Measurements from ENCODE around the gene ZBTB20. TPM values are rescaled to one million over a fixed set of nuclear protein-coding genes. Genes with fewer than 3 reads are reported as not detected.

Gene ZBTB20
- total and polyA plus RNA-seq, 7 donors, result under 0.01 to 113 (median 58.6) TPM

DNA sequence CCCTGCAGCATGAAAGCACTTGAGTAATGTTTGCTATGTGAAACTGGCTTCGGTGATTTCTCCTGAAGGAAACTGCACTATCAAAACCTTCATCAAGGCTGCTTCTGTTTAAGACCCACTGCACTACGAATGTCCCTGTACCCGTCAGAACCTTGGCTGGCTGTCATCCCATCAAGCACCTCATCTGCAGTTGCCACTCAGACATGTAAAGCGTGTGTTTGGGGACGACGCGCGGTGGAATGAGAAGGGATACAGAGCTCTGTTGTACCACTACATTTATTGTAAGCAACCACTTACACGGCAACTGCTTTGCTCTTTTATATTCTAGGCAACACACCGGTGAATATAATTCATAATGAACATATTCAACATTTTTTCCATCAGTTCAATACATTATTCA, 705.7 kb downstream of the ZBTB20 start:
- H3K36me3 ChIP-seq, result no peaks in the 10 kb centered on the region
- H3K27me3 ChIP-seq, result no peaks in the 10 kb centered on the region
- TF ChIP-seq, protein P1, sequence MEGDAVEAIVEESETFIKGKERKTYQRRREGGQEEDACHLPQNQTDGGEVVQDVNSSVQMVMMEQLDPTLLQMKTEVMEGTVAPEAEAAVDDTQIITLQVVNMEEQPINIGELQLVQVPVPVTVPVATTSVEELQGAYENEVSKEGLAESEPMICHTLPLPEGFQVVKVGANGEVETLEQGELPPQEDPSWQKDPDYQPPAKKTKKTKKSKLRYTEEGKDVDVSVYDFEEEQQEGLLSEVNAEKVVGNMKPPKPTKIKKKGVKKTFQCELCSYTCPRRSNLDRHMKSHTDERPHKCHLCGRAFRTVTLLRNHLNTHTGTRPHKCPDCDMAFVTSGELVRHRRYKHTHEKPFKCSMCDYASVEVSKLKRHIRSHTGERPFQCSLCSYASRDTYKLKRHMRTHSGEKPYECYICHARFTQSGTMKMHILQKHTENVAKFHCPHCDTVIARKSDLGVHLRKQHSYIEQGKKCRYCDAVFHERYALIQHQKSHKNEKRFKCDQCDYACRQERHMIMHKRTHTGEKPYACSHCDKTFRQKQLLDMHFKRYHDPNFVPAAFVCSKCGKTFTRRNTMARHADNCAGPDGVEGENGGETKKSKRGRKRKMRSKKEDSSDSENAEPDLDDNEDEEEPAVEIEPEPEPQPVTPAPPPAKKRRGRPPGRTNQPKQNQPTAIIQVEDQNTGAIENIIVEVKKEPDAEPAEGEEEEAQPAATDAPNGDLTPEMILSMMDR (IDR thresholded peaks at IDR 0.05), result no peak
- TF ChIP-seq EP300 (IDR thresholded peaks at IDR 0.05) (no peak), POLR2A (IDR thresholded peaks at IDR 0.05) (no peak), POLR2AphosphoS5 (IDR thresholded peaks at IDR 0.05) (no peak)
- peaks cover 0 to 43% (median 29%) of the 10 kb centered on the region in 4 donors for H3K4me1 ChIP-seq
- H3K9me3 ChIP-seq, result no peaks in the 10 kb centered on the region
- no peak for DNase-seq
- intact Hi-C loops (cut with DNase I), result no loop called here
- no peak overlapping the region for H3K4me3 ChIP-seq
- 94 to 97% methylated on average over 10 of the region's 10 CpGs for WGBS, 2 donors
- peak overlapping the region in 1 of 4 donors; percentile 12 for H3K27ac ChIP-seq

GRCh38 chr3:114440700-114441099, 706.4 kb downstream of the ZBTB20 start:
- Histone ChIP-seq H3K9me3 (no peaks in the 10 kb centered on the region), H3K27ac (no peak overlapping the region), H3K4me1 (peaks cover 0 to 37% (median 26%) of the 10 kb centered on the region in 4 donors), H3K4me3 (no peak overlapping the region), H3K27me3 (no peaks in the 10 kb centered on the region), H3K36me3 (no peaks in the 10 kb centered on the region)
- no peak for DNase-seq
- 91 to 94% methylated on average over 4 of the region's 4 CpGs for WGBS, 2 donors
- intact Hi-C loops (cut with DNase I), result no loop called here
- TF ChIP-seq, protein P1 (IDR thresholded peaks at IDR 0.05), result no peak
- TF ChIP-seq POLR2AphosphoS5 (IDR thresholded peaks at IDR 0.05) (no peak), EP300 (IDR thresholded peaks at IDR 0.05) (no peak), POLR2A (IDR thresholded peaks at IDR 0.05) (no peak)

DNA sequence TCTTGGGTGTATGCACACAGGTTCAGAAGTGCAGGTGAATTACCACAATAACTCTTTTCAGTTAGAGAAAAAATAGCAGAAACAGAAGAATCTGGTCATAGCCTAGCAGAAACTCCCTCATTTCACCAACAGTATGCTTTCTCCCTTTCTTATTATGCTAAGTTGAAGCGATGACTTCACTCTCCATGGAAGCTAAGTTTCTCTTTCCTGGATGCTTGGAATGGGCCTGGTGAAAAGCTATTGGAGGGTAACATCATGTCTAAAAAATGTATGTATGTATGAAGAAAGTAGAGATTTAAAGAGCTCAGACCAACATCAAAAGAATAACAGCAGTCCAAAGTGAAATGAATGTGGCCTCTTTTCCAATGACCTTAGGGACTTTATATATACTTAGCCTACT, 707.8 kb downstream of the ZBTB20 start:
- Histone ChIP-seq H3K4me1 (peaks cover 0 to 37% (median 26%) of the 10 kb centered on the region in 4 donors), H3K27me3 (no peaks in the 10 kb centered on the region), H3K9me3 (no peaks in the 10 kb centered on the region), H3K4me3 (no peak overlapping the region), H3K36me3 (no peaks in the 10 kb centered on the region), H3K27ac (no peak overlapping the region)
- intact Hi-C loops (cut with DNase I), result no loop called here
- no peak for TF ChIP-seq EP300 (IDR thresholded peaks at IDR 0.05)
- TF ChIP-seq POLR2A (IDR thresholded peaks at IDR 0.05), result no peak
- TF ChIP-seq, protein P1 (IDR thresholded peaks at IDR 0.05), result no peak
- no peak for TF ChIP-seq POLR2AphosphoS5 (IDR thresholded peaks at IDR 0.05)
- 95% methylated on average over 1 of the region's 1 CpG for WGBS, 2 donors
- no peak for DNase-seq

DNA sequence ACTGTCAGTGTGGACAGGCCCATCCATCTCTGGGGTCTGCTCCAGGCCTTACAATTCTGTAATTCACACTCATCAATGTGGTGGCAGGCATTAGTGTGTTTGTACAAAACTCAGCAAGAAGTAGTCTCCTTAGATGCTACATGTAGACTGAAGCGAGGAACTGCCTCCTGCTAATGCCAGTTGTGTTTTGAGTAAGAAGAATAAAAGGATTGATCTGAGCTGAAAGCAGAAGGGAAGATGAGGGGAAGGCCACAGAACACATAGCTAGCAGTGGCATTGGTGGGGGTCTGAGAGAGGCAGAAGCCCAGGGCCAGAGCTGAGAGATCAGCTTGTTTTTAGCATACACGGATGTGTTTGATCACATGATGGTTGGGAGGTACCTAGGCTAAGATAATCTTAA, 709.2 kb downstream of the ZBTB20 start:
- Histone ChIP-seq H3K27ac (no peak overlapping the region), H3K4me3 (no peak overlapping the region), H3K27me3 (no peaks in the 10 kb centered on the region), H3K4me1 (peaks cover 0 to 32% (median 24%) of the 10 kb centered on the region in 4 donors), H3K9me3 (no peaks in the 10 kb centered on the region), H3K36me3 (no peaks in the 10 kb centered on the region)
- TF ChIP-seq, protein P1 (IDR thresholded peaks at IDR 0.05), result no peak
- TF ChIP-seq POLR2AphosphoS5 (IDR thresholded peaks at IDR 0.05) (no peak), EP300 (IDR thresholded peaks at IDR 0.05) (no peak), POLR2A (IDR thresholded peaks at IDR 0.05) (no peak)
- WGBS, 2 donors, result 94 to 98% methylated on average over 2 of the region's 2 CpGs
- intact Hi-C loops (cut with DNase I), result no loop called here
- no peak for DNase-seq

- no peak for DNase-seq
- Histone ChIP-seq H3K4me1 (peaks cover 0 to 15% (median 10%) of the 10 kb centered on the region in 4 donors), H3K36me3 (no peaks in the 10 kb centered on the region), H3K4me3 (no peak overlapping the region), H3K9me3 (no peaks in the 10 kb centered on the region), H3K27me3 (no peaks in the 10 kb centered on the region), H3K27ac (no peak overlapping the region)
- TF ChIP-seq EP300 (IDR thresholded peaks at IDR 0.05), result no peak
- TF ChIP-seq POLR2AphosphoS5 (IDR thresholded peaks at IDR 0.05), result no peak
- TF ChIP-seq, protein P1 (IDR thresholded peaks at IDR 0.05), result no peak
- TF ChIP-seq POLR2A (IDR thresholded peaks at IDR 0.05), result no peak
- intact Hi-C loops (cut with DNase I), result no loop called here
- WGBS, 2 donors, result 72 to 90% methylated on average over 2 of the region's 2 CpGs
Measured at GRCh38 chr3:114436182-114436581, 710.9 kb downstream of the ZBTB20 start.
